RWPE1 (cell line): Measurements from ENCODE around the gene NPC1L1.

Experiments used
- CTCF ChIA-PET: fragments of 350-600 bp; sonication (Branson Sonifier 250); formaldehyde crosslinking; extraction: SDS; loops from one replicate; lab custom pipeline; 2021; lab: Yijun Ruan, JAX
- POLR2A ChIA-PET: fragments of 400-600 bp; formaldehyde crosslinking; extraction: SDS; loops from one replicate; lab custom pipeline; 2020; ENCODE audit warnings: antibody characterized with exemption; ENCODE audit not compliant: low non-redundant PET; lab: Yijun Ruan, JAX
- DNase-seq: peaks from one replicate; pipeline ENCODE4 v3.0.0; 2012; ENCODE audit warnings: low spot score
- H3K27ac ChIP-seq: fragments of 450-650 bp; 2 replicates; pipeline ENCODE4 v1.5.1; 2017
- TF ChIP-seq, protein P1 (sequence below): fragments of 450-650 bp; conservative IDR thresholded peaks from 2 replicates; pipeline ENCODE4 v1.5.1; 2017; ENCODE audit warnings: low read depth, mild to moderate bottlenecking

Gene NPC1L1

GRCh38 chr7:44498230-44498954, 42.7 kb downstream of the NPC1L1 start:
- TF ChIP-seq, protein P1, sequence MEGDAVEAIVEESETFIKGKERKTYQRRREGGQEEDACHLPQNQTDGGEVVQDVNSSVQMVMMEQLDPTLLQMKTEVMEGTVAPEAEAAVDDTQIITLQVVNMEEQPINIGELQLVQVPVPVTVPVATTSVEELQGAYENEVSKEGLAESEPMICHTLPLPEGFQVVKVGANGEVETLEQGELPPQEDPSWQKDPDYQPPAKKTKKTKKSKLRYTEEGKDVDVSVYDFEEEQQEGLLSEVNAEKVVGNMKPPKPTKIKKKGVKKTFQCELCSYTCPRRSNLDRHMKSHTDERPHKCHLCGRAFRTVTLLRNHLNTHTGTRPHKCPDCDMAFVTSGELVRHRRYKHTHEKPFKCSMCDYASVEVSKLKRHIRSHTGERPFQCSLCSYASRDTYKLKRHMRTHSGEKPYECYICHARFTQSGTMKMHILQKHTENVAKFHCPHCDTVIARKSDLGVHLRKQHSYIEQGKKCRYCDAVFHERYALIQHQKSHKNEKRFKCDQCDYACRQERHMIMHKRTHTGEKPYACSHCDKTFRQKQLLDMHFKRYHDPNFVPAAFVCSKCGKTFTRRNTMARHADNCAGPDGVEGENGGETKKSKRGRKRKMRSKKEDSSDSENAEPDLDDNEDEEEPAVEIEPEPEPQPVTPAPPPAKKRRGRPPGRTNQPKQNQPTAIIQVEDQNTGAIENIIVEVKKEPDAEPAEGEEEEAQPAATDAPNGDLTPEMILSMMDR = no peak
- CTCF ChIA-PET = interaction anchor here (0.7 kb wide), 1 partner anchor 637 kb away, joined by 5 read pairs; no protein-coding TSS in a partner anchor
- no peak for DNase-seq
- POLR2A ChIA-PET = no interaction called here
- H3K27ac ChIP-seq = no peak overlapping the region

DNA sequence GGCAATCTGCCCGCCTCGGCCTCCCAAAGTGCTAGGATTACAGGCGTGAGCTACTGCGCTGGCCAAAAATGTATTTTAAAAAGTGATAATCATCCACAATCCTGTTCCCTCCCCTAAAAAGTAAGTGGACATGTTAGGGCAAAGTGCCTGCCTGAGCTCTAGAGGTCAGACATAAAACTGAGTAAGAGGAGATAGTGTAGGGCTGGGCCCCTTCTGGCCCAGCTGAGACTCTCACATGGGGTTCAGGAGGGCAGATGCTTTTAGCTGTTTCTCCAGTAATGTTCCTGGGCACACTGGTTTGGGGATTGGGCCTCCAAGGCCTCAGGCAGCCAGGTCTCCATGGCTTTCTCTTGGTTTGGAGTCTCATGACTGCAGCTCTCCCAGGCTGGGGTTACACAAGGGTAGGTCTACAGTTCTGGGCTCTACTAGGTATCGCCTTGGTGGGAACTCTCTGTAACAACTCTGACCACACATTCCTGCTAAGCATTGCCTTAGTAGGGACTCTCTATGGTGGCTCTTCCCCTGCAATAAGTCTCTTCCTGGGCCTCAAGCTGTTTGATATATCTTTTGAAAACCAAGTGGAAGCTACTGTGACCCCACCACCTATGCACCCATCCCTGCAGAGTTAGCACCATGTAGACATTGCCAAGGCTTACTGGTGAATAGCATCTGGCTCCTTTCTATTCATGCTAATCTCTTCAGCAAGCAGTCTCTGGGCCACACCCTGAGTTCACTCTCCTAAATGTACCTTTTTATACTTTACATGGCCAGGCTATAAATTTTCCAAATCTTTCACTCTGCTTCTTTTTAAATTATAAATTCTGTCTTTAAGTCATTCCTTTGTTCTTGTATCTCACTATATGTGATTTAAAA, 43.7 kb downstream of the NPC1L1 start:
- ChIA-PET POLR2A (no interaction called here), CTCF (interaction anchor here (0.7 kb wide), 2 partner anchors 638 to 943 kb away, joined by 3 to 5 read pairs; no protein-coding TSS in a partner anchor)
- TF ChIP-seq, protein P1 = no peak
- no peak overlapping the region for H3K27ac ChIP-seq
- DNase-seq = no peak

DNA sequence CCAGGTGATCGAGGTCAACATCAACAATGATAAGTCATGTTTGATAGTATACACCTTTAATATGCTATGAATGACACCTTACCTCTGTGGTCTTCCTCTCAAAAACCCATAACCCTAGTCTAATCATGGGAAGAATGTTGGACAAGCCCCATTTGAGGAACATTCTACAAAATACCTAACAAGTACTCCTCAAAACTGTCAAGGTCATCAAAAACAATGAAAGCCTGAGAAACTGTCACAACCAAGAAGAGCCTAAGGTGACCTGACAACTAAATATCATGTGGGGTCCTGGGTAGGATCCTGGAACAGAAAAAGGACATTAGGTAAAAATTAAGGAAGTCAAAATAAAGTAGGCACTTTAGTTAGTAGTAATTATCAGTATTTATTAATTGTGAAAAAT, 44.7 kb downstream of the NPC1L1 start:
- CTCF ChIA-PET = interaction anchor here (0.7 kb wide), 1 partner anchor 257 kb away, joined by 6 read pairs; no protein-coding TSS in a partner anchor
- no peak for DNase-seq
- H3K27ac ChIP-seq = no peak overlapping the region
- TF ChIP-seq, protein P1 = no peak
- POLR2A ChIA-PET = no interaction called here

DNA sequence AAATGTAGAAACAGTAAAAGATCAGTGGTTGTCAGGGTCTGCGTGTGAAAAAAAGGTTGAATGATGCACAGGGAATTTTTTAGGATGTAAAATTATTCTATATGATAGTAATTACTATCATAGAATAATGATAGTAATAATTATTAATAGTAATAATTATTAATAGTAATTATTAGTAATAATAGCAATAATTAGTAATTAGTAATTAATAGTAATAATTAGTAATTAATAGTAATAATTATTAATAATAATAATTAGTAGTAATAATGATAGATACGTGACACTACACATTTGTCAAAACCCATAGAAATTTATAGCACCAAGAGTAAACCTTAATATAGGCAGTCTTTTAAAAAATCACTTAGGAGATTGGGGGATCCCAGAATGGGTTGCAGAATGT, 46.2 kb downstream of the NPC1L1 start:
- TF ChIP-seq, protein P1 = no peak
- POLR2A ChIA-PET = no interaction called here
- H3K27ac ChIP-seq = no peak overlapping the region
- DNase-seq = no peak
- CTCF ChIA-PET = no interaction called here

DNA sequence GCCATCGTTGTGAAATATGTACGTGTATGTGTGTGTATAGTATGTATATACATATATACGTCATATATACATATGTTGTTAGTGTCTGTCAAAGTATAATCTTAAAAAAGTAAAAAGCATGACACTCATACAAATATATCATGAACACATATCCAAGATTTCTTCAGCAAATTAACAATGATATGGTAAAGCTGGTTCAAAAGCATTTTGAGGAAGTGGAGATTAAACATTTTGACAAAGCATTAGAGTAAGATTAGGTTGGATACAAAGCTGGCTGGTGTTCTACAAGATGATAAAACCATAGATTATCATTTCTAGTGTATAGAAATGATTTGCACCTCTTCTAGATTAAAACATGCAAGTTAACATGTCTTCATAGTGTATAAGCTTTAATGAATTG, 49.9 kb downstream of the NPC1L1 start:
- TF ChIP-seq, protein P1 = no peak
- no peak for DNase-seq
- ChIA-PET POLR2A (interaction anchor here (0.9 kb wide), 1 partner anchor 31 kb away, joined by 3 read pairs; no protein-coding TSS in a partner anchor), CTCF (interaction anchor here (0.6 to 3.4 kb wide), 2 partner anchors 36 to 74 kb away, joined by 3 to 15 read pairs; no protein-coding TSS in a partner anchor)
- H3K27ac ChIP-seq = no peak overlapping the region; the same call in 1 of the 2 replicates
